CD4-positive, alpha-beta T cell (primary cell): ENCODE results near the gene RBM20. TPM values are rescaled to one million over a fixed set of nuclear protein-coding genes. Genes with fewer than 3 reads are reported as not detected.

Experiments used
- ATAC-seq: fragments of 200-7000 bp; cut with Tn5 transposase; one replicate; pipeline ENCODE4 v1.10.0; 2022; ENCODE audit warnings: mild to moderate bottlenecking; ENCODE audit not compliant: poor library complexity
- CTCF ChIA-PET: fragments of 350-600 bp; sonication (Branson Sonifier 250); formaldehyde crosslinking; loops from one replicate; lab custom pipeline; 2021; ENCODE audit warnings: antibody characterized with exemption, inconsistent platforms; lab: Charles Lee
- POLR2A ChIA-PET: fragments of 350-600 bp; sonication (Branson Sonifier 250); formaldehyde crosslinking; loops from one replicate; lab custom pipeline; 2021; ENCODE audit warnings: antibody characterized with exemption, inconsistent platforms; lab: Charles Lee
- DNase-seq, 14 experiments: peaks; one replicate each; pipeline ENCODE4 v3.0.0-alpha.2; 2013 to 2020; ENCODE audit warnings: mixed read lengths in 2 of 14
- H3K27ac ChIP-seq, 2 donors: one replicate each; pipeline versions ENCODE4 v1.5.1 to v1.7.0; 2013; ENCODE audit warnings: low read length in 2 of 2, low read depth in 1 of 2, mild to moderate bottlenecking in 1 of 2
- H3K27me3 ChIP-seq, 2 experiments: 1 replicate in 1 of 2; 2 replicates in 1 of 2; pipeline versions ENCODE4 v1.6.1 to v1.7.0; 2013; ENCODE audit warnings: low read length in 2 of 2, control low read depth in 1 of 2, mild to moderate bottlenecking in 1 of 2, moderate library complexity in 1 of 2; ENCODE audit not compliant: insufficient read depth in 2 of 2, control insufficient read depth in 1 of 2
- H3K36me3 ChIP-seq: one replicate; pipeline ENCODE4 v1.6.1; 2013; ENCODE audit warnings: low read length, control low read depth; ENCODE audit not compliant: insufficient read depth
- H3K4me1 ChIP-seq: one replicate; pipeline ENCODE4 v1.6.1; 2013; ENCODE audit warnings: low read length, control low read depth; ENCODE audit not compliant: insufficient read depth
- H3K4me3 ChIP-seq: one replicate; pipeline ENCODE4 v1.5.1; 2013; ENCODE audit warnings: mild to moderate bottlenecking, low read length, moderate library complexity
- H3K9me3 ChIP-seq, 2 experiments: 1 replicate in 1 of 2; 2 replicates in 1 of 2; pipeline versions ENCODE4 v1.6.1 to v1.7.0; 2013; ENCODE audit warnings: low read length in 2 of 2, mild to moderate bottlenecking in 2 of 2, control low read depth in 1 of 2, moderate library complexity in 1 of 2; ENCODE audit not compliant: control insufficient read depth in 1 of 2, insufficient read depth in 1 of 2
- H3K27ac Mint-ChIP-seq: one replicate; pipeline ENCODE4 v1.8.0; 2020; ENCODE audit warnings: mixed read lengths
- H3K27me3 Mint-ChIP-seq: one replicate; pipeline ENCODE4 v1.8.0; 2021; ENCODE audit warnings: mixed read lengths
- H3K36me3 Mint-ChIP-seq: one replicate; pipeline ENCODE4 v1.8.0; 2021; ENCODE audit warnings: low read depth, mixed read lengths
- H3K4me1 Mint-ChIP-seq: one replicate; pipeline ENCODE4 v1.8.0; 2021; ENCODE audit warnings: low read depth, mixed read lengths
- H3K4me3 Mint-ChIP-seq: one replicate; pipeline ENCODE4 v1.8.0; 2020; ENCODE audit warnings: mild to moderate bottlenecking, mixed read lengths
- H3K9me3 Mint-ChIP-seq: one replicate; pipeline ENCODE4 v1.8.0; 2020; ENCODE audit warnings: mixed read lengths
- CTCF ChIP-seq: fragments of 200-600 bp; IDR thresholded peaks from one replicate; pipeline ENCODE4 v1.8.0; 2022; ENCODE audit warnings: antibody characterized with exemption, mild to moderate bottlenecking
- intact Hi-C, 2 experiments: fragments of 100-400 bp; cut with DNase I in 1 of 2; cut with micrococcal nuclease in 1 of 2; formaldehyde crosslinking; loops; one replicate each; pipeline versions ENCODE4 v1.15.1 to v1.9.0; 2023 to 2025; cut with DNase I, micrococcal nuclease
- total RNA-seq, 174 experiments: library from RNA in 2 of 174; stranded (reverse) in 2 of 174; gene quantifications; one replicate each; pipeline ENCODE4 v1.2.3 and lab custom pipeline; 2021 to 2026

Gene RBM20
- total RNA-seq, 2 experiments from 2014 or later: 0.91 to 1.1 TPM

GRCh38 chr10:110648692-110649346 is 4.7 kb downstream of the RBM20 start:
- Mint-ChIP-seq H3K27ac (no peak overlapping the region), H3K9me3 (no peaks in the 10 kb centered on the region), H3K36me3 (no peaks in the 10 kb centered on the region), H3K4me1 (peaks cover 9% of the 10 kb centered on the region), H3K27me3 (peaks cover 57% of the 10 kb centered on the region), H3K4me3 (no peak overlapping the region)
- H3K27me3 ChIP-seq: peaks cover 26 to 42% of the 10 kb centered on the region in 2 experiments
- no peak overlapping the region for H3K27ac ChIP-seq
- H3K36me3 ChIP-seq: no peaks in the 10 kb centered on the region
- peaks cover 13% of the 10 kb centered on the region for H3K4me1 ChIP-seq
- H3K4me3 ChIP-seq: no peak overlapping the region
- no peak for TF ChIP-seq CTCF
- no peak for ATAC-seq
- no peak for DNase-seq
- POLR2A ChIA-PET: no interaction called here
- H3K9me3 ChIP-seq: no peaks in the 10 kb centered on the region
- intact Hi-C loops: no loop called here
- CTCF ChIA-PET: interaction anchor here (0.9 to 1.3 kb wide), 3 partner anchors 7 to 22 kb away, joined by 3 read pairs; no protein-coding TSS in a partner anchor

DNA sequence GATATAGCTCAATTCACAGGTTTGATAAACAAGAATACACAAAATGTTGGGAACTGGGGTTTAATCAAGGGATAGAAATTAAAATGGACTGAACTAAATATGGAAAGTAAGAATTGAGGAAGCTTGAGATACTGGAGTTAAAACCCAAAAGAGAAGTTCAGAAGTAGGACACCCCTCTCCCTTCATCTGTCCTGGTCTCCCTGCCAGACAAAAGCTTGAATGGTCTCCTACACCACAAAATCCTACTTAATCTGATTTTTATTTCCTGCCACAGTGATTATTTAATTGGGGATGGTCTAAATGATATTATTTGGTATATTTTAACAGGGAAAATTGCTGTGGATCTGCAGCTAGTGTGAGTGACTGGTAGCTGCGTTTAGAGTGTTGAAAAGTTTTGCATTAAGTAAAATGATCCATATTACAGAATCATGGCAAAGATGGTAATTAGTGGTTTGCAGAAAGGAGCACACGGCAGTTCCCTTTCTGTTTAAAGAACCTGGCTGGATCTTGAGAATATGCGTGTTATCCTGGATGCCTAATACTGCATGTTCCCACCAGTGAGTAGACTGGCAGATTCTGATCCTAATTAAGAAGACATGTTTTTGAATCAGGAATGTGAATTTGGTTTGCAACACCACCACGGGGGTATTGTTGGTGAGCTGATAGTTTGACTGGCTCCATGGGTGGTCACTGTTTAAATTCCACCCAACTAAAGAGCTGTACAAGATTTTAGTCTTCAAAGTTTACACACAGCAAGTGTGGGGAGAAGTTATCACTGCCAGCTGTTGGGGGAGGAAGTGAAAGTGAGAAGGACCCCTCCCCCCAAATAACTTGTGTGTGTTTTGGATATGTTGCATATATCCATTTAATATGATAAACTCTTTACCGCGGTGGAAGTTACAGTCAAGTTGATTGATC is 5.5 kb downstream of the RBM20 start:
- CTCF ChIA-PET: interaction anchor here (0.9 to 1.3 kb wide), 3 partner anchors 8 to 22 kb away, joined by 3 read pairs; no protein-coding TSS in a partner anchor
- intact Hi-C loops: no loop called here
- TF ChIP-seq CTCF: no peak

GRCh38 chr10:110650265-110650668 is 6.1 kb downstream of the RBM20 start:
- H3K4me3 ChIP-seq: no peak overlapping the region
- H3K4me3 Mint-ChIP-seq: no peak overlapping the region
- no peak overlapping the region for H3K27ac Mint-ChIP-seq
- ATAC-seq: no peak
- peaks cover 51% of the 10 kb centered on the region for H3K27me3 Mint-ChIP-seq
- intact Hi-C loops: no loop called here
- no peaks in the 10 kb centered on the region for H3K36me3 Mint-ChIP-seq
- no peak for DNase-seq
- no peaks in the 10 kb centered on the region for H3K9me3 Mint-ChIP-seq
- peaks cover 4% of the 10 kb centered on the region for H3K4me1 ChIP-seq
- H3K27ac ChIP-seq: no peak overlapping the region
- no peaks in the 10 kb centered on the region for H3K36me3 ChIP-seq
- POLR2A ChIA-PET: interaction anchor here (0.6 kb wide), 1 partner anchor 59 kb away, joined by 5 read pairs; no protein-coding TSS in a partner anchor
- CTCF ChIA-PET: interaction anchor here (1.3 kb wide), 1 partner anchor 9 kb away, joined by 3 read pairs; no protein-coding TSS in a partner anchor
- H3K4me1 Mint-ChIP-seq: peaks cover 2% of the 10 kb centered on the region
- TF ChIP-seq CTCF: no peak
- peaks cover 17 to 39% of the 10 kb centered on the region in 2 experiments for H3K27me3 ChIP-seq
- H3K9me3 ChIP-seq: no peaks in the 10 kb centered on the region

More for the DNA sequence above, 5.5 kb downstream of the RBM20 start:
- no peak for ATAC-seq
- Histone ChIP-seq H3K4me3 (no peak overlapping the region), H3K27ac (no peak overlapping the region), H3K27me3 (peaks cover 24 to 42% of the 10 kb centered on the region in 2 experiments), H3K4me1 (peaks cover 6% of the 10 kb centered on the region), H3K9me3 (no peaks in the 10 kb centered on the region), H3K36me3 (no peaks in the 10 kb centered on the region)
- H3K4me1 Mint-ChIP-seq: peaks cover 9% of the 10 kb centered on the region
- POLR2A ChIA-PET: no interaction called here
- no peak overlapping the region for H3K4me3 Mint-ChIP-seq
- no peaks in the 10 kb centered on the region for H3K36me3 Mint-ChIP-seq
- H3K27me3 Mint-ChIP-seq: peaks cover 56% of the 10 kb centered on the region
- no peak overlapping the region for H3K27ac Mint-ChIP-seq
- DNase-seq: no peak
- H3K9me3 Mint-ChIP-seq: no peaks in the 10 kb centered on the region
